ENCODE data around the gene DSG1. TPM values are rescaled to one million over a fixed set of nuclear protein-coding genes. Genes with fewer than 3 reads are reported as not detected.
"Not testable (repeated sequence)": the region's sequence is repeated elsewhere in the genome, so short reads cannot be mapped to it uniquely, and the experiment has no call there.

DSG1 gene
- polyA plus RNA-seq, 6 donors from 2014 or later: not detected

DNA sequence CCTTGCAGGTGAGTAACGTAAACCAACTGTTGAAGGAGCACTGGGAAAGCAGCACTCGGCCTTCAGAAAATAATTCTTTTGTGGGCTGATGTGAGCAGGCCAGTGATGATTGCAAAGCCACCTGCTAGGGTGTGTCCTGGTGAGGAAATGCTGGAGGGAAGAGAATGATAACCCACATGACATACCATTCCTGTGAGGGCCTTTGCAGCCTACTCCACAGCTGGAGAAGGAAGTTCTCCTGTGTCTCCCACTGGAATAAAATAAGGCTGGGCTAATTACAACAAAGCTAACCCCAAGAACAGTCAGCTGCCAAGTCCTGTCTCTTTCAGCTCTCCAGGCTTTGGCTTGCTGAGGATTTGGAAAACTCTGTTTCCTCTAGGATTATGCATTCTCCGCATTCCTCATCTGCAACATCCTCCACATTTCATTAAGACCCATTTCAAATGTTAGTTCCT is 16.7 kb upstream of the DSG1 start:
- peaks cover 0 to 7% (median 0%) of the 10 kb centered on the region in 7 donors for H3K9me3 Mint-ChIP-seq
- ATAC-seq (ENCODE audit: low read depth in 2 of 2): no peak
- H3K27me3 Mint-ChIP-seq: no peaks in the 10 kb centered on the region
- no peak overlapping the region for H3K4me3 Mint-ChIP-seq
- H3K4me1 Mint-ChIP-seq: no peaks in the 10 kb centered on the region
- no peak for DNase-seq
- H3K36me3 Mint-ChIP-seq: no peaks in the 10 kb centered on the region
- peak overlapping the region in 1 of 6 donors; percentile 65 for H3K27ac Mint-ChIP-seq

DNA sequence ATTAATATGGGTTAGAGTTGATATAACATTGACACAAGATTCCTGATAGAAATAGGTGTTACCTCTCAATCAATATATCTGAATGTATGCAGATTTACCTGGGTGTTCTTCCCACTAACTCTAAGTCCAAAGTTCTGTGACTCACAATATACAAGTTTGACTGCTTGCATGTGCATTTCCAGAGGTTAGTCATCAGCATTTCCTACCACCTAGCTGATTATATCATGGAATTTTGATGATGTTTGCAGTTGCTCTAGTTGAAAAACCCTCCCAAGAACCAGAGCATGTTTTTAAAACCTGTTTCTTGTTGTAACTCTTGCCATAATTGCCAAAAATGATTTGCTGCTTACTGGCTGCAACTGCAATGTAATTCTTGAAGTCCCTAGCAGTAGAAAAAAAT is 15.0 kb upstream of the DSG1 start:
- Mint-ChIP-seq H3K4me1 (no peaks in the 10 kb centered on the region), H3K9me3 (peaks cover 0 to 4% (median 0%) of the 10 kb centered on the region in 7 donors)

DNA sequence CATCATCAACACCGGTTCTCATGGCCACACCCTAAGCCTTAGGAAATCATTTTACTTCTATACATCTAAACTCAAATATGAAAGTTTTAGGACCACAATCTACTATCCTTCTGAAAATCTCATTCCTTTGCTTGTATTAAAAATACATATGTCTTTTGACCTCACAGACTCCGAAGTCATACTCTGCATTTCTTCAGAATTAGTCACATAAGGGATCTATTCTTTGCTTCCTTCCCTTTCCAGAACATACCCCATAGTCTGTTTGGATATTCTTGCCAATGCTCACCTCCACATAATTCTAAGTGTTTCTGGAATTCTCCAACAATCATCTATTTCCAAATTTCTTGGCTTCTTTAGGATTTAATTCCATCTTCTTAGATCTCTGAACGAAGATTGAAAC is 14.2 kb upstream of the DSG1 start:
- H3K27me3 Mint-ChIP-seq: no peaks in the 10 kb centered on the region
- no peaks in the 10 kb centered on the region for H3K36me3 Mint-ChIP-seq
- H3K4me3 Mint-ChIP-seq: no peak overlapping the region
- no peak for DNase-seq
- no peak overlapping the region for H3K27ac Mint-ChIP-seq
- no peak for ATAC-seq (ENCODE audit: low read depth in 2 of 2)
- no peaks in the 10 kb centered on the region for H3K4me1 Mint-ChIP-seq
- H3K9me3 Mint-ChIP-seq: no peaks in the 10 kb centered on the region

More for the DNA sequence above, 15.0 kb upstream of the DSG1 start:
- ATAC-seq (ENCODE audit: low read depth in 2 of 2): no peak
- no peak for DNase-seq
- no peak overlapping the region for H3K4me3 Mint-ChIP-seq
- no peaks in the 10 kb centered on the region for H3K36me3 Mint-ChIP-seq
- H3K27ac Mint-ChIP-seq: no peak overlapping the region
- H3K27me3 Mint-ChIP-seq: no peaks in the 10 kb centered on the region

GRCh38 chr18:31309115-31309514 is 8.8 kb upstream of the DSG1 start:
- Mint-ChIP-seq H3K27me3 (no peaks in the 10 kb centered on the region), H3K27ac (no peak overlapping the region), H3K4me3 (no peak overlapping the region), H3K4me1 (no peaks in the 10 kb centered on the region), H3K9me3 (peaks cover 0 to 5% (median 0%) of the 10 kb centered on the region in 7 donors), H3K36me3 (no peaks in the 10 kb centered on the region)
- ATAC-seq (ENCODE audit: low read depth in 2 of 2) (no peak), DNase-seq (no peak)

- Mint-ChIP-seq H3K4me3 (no peak overlapping the region), H3K27ac (no peak overlapping the region), H3K27me3 (no peaks in the 10 kb centered on the region), H3K36me3 (no peaks in the 10 kb centered on the region), H3K4me1 (no peaks in the 10 kb centered on the region), H3K9me3 (peaks cover 0 to 9% (median 0%) of the 10 kb centered on the region in 7 donors)
- DNase-seq: no peak
- ATAC-seq (ENCODE audit: low read depth in 2 of 2): no peak
Measured at GRCh38 chr18:31316974-31317373, 986 bp upstream of the DSG1 start.

- no peak for DNase-seq
- Mint-ChIP-seq H3K4me1 (no peaks in the 10 kb centered on the region), H3K27ac (no peak overlapping the region), H3K27me3 (no peaks in the 10 kb centered on the region), H3K9me3 (peaks cover 0 to 12% (median 0%) of the 10 kb centered on the region in 7 donors), H3K36me3 (no peaks in the 10 kb centered on the region), H3K4me3 (no peak overlapping the region)
- no peak for ATAC-seq (ENCODE audit: low read depth in 2 of 2)
Measured at GRCh38 chr18:31321719-31322118, 3.8 kb downstream of the DSG1 start.

DNA sequence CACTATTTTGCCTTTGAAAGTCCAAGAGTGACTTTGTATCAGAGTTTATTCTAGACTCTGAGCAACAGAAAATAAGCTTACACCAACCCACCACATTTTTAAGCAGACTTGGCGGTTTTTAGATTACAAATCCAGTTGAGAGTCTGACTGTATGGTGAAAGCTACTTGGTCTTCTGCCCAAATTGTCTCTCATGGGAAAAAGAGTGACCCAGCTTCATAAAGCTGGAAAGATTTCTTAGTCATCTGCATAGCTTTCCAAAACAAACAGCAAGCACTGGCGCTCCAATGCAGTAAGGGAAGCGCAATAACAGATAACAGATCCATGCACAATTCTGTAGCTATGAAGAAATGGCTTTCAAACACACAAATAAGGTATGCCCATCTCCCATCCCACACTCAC is 7.1 kb downstream of the DSG1 start:
- no peak overlapping the region for H3K27ac Mint-ChIP-seq

DNA sequence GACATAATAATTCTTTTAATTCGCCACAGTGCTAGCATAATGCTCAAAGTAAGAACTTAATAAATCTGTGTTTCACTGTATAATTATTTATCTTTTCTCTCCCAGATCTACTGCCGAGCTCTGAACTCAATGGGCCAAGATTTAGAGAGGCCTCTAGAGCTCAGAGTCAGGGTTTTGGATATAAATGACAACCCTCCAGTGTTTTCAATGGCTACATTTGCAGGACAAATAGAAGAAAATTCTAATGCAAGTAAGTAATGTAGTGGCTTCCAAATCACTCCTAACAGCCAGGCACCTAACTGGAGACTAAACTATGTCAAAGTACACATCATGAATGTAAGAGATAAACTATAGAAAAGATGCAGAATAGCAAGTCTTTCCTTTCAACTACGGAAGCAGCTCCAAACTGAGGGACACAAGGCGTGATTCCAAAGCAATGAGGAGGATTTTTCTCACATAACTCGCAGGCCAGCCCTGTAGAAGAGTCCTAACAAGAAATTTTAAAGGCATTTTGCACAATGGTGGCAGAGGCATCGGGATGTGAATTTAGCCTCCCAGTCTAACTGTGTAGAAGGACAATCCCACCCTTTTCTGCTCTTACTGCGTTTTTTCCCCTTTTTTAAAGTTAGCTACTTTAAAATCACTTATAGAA is 12.0 kb downstream of the DSG1 start:
- no peaks in the 10 kb centered on the region for H3K27me3 Mint-ChIP-seq
- no peak for ATAC-seq (ENCODE audit: low read depth in 2 of 2)
- peaks cover 0 to 4% (median 0%) of the 10 kb centered on the region in 7 donors for H3K9me3 Mint-ChIP-seq
- no peaks in the 10 kb centered on the region for H3K4me1 Mint-ChIP-seq
- H3K27ac Mint-ChIP-seq: no peak overlapping the region
- no peaks in the 10 kb centered on the region for H3K36me3 Mint-ChIP-seq
- H3K4me3 Mint-ChIP-seq: no peak overlapping the region
- no peak for DNase-seq

More for the DNA sequence above, 7.1 kb downstream of the DSG1 start:
- DNase-seq (no peak), ATAC-seq (ENCODE audit: low read depth in 2 of 2) (no peak)
- no peaks in the 10 kb centered on the region for H3K4me1 Mint-ChIP-seq
- H3K9me3 Mint-ChIP-seq: peaks cover 0 to 12% (median 0%) of the 10 kb centered on the region in 7 donors
- H3K27me3 Mint-ChIP-seq: no peaks in the 10 kb centered on the region
- H3K36me3 Mint-ChIP-seq: no peaks in the 10 kb centered on the region
- no peak overlapping the region for H3K4me3 Mint-ChIP-seq

DNA sequence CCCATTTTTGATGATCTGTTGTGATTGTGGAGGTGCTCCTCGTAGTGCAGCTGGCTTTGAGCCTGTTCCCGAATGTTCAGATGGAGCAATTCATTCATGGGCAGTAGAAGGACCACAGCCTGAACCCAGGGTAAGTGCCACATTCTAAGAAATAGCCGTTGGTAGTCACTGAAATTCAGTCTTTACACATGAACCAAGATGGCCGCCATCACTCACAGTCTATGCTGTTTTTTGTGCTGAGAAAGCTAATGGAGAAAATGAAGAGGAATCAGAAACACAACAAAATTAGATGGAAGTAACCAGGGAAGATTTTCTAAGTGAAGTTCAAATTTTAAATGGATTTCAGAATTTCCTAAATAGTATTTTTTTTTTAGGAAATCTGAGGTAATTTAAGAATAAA is 25.5 kb downstream of the DSG1 start:
- Mint-ChIP-seq H3K4me3 (no peak overlapping the region), H3K27ac (no peak overlapping the region), H3K4me1 (no peaks in the 10 kb centered on the region), H3K27me3 (no peaks in the 10 kb centered on the region), H3K9me3 (peaks cover 0 to 8% (median 1%) of the 10 kb centered on the region in 7 donors), H3K36me3 (no peaks in the 10 kb centered on the region)
- DNase-seq: no peak
- ATAC-seq (ENCODE audit: low read depth in 2 of 2): no peak

GRCh38 chr18:31353336-31353735 is 35.4 kb downstream of the DSG1 start:
- H3K4me1 Mint-ChIP-seq; H3K9me3 Mint-ChIP-seq; H3K27me3 Mint-ChIP-seq; H3K27ac Mint-ChIP-seq; H3K4me3 Mint-ChIP-seq; DNase-seq; H3K36me3 Mint-ChIP-seq; ATAC-seq (ENCODE audit: low read depth in 2 of 2): not testable (repeated sequence)

- ATAC-seq (ENCODE audit: low read depth in 2 of 2) (no peak), DNase-seq (no peak)
- H3K9me3 Mint-ChIP-seq: peaks cover 0 to 8% (median 0%) of the 10 kb centered on the region in 7 donors
- H3K36me3 Mint-ChIP-seq: no peaks in the 10 kb centered on the region
- H3K4me3 Mint-ChIP-seq: no peak overlapping the region
- H3K4me1 Mint-ChIP-seq: no peaks in the 10 kb centered on the region
- H3K27ac Mint-ChIP-seq: no peak overlapping the region
- H3K27me3 Mint-ChIP-seq: no peaks in the 10 kb centered on the region
Measured at GRCh38 chr18:31354990-31355389, 37.0 kb downstream of the DSG1 start.

DNA sequence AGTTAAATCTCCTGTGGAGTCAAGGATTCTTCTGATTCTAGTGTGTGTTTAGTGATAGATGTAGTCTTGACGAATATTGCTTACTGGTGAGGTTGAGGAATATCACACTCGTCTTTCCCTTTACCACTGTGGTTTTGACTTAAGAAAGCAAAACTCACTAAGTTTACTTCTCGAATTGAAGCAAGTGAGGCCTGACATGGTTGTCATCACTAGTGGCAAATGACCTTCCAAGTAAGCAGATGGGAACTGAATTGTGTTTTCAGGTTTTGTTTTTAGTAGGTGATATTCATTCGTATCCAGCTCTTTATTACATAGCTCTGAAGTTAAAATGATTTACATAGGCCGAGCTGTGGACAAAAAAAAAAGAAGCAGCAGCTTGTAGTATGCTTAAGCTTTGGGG is 38.1 kb downstream of the DSG1 start:
- Mint-ChIP-seq H3K36me3 (no peaks in the 10 kb centered on the region), H3K4me1 (no peaks in the 10 kb centered on the region), H3K9me3 (peaks cover 0 to 8% (median 0%) of the 10 kb centered on the region in 7 donors), H3K27me3 (no peaks in the 10 kb centered on the region), H3K27ac (no peak overlapping the region), H3K4me3 (no peak overlapping the region)
- DNase-seq (no peak), ATAC-seq (ENCODE audit: low read depth in 2 of 2) (no peak)

GRCh38 chr18:31364190-31364589 is 46.2 kb downstream of the DSG1 start:
- H3K9me3 Mint-ChIP-seq: peaks cover 0 to 13% (median 2%) of the 10 kb centered on the region in 7 donors
- no peak for ATAC-seq (ENCODE audit: low read depth in 2 of 2)
- no peaks in the 10 kb centered on the region for H3K36me3 Mint-ChIP-seq
- H3K27me3 Mint-ChIP-seq: no peaks in the 10 kb centered on the region
- H3K4me1 Mint-ChIP-seq: no peaks in the 10 kb centered on the region
- DNase-seq: no peak
- no peak overlapping the region for H3K27ac Mint-ChIP-seq
- H3K4me3 Mint-ChIP-seq: no peak overlapping the region

DNA sequence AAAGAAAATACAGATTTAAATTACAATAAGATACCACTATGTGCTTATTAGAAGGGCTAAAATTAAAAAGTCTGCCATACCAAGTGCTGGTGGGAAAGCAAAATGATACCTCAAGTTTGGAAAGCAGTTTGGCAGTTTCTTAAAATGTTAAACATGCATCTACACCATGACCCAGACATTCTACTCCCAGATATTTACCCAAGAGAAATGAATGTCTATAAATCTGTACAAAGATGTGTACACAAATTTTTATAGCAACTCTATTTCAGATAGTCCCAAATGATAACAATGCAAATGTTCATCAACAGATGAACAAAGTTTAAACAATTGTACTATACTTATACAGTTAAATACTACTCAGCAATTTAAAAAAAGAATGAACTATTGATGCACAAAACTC is 51.5 kb downstream of the DSG1 start:
- ATAC-seq (ENCODE audit: low read depth in 2 of 2): no peak
- Mint-ChIP-seq H3K36me3 (no peaks in the 10 kb centered on the region), H3K4me3 (no peak overlapping the region), H3K4me1 (no peaks in the 10 kb centered on the region), H3K27ac (no peak overlapping the region), H3K9me3 (peaks cover 0 to 7% (median 0%) of the 10 kb centered on the region in 7 donors), H3K27me3 (no peaks in the 10 kb centered on the region)
- DNase-seq: no peak

- H3K9me3 Mint-ChIP-seq: peaks cover 0 to 8% (median 0%) of the 10 kb centered on the region in 7 donors
- no peak overlapping the region for H3K27ac Mint-ChIP-seq
Measured at GRCh38 chr18:31371989-31372388, 54.0 kb downstream of the DSG1 start.

More at GRCh38 chr18:31371989-31372388, 54.0 kb downstream of the DSG1 start:
- Mint-ChIP-seq H3K27me3 (no peaks in the 10 kb centered on the region), H3K4me3 (no peak overlapping the region), H3K36me3 (no peaks in the 10 kb centered on the region), H3K4me1 (no peaks in the 10 kb centered on the region)
- DNase-seq (no peak), ATAC-seq (ENCODE audit: low read depth in 2 of 2) (no peak)
